Measurements from ENCODE around the gene IRF2BPL. TPM values are rescaled to one million over a fixed set of nuclear protein-coding genes. Genes with fewer than 3 reads are reported as not detected.

The IRF2BPL gene
- total and polyA plus RNA-seq, 9 of the 15 experiments (the other 6 are each of a cell fraction or from before 2014, with no cell fraction given) = 0.52 to 21.6 (median 2.5) TPM

DNA sequence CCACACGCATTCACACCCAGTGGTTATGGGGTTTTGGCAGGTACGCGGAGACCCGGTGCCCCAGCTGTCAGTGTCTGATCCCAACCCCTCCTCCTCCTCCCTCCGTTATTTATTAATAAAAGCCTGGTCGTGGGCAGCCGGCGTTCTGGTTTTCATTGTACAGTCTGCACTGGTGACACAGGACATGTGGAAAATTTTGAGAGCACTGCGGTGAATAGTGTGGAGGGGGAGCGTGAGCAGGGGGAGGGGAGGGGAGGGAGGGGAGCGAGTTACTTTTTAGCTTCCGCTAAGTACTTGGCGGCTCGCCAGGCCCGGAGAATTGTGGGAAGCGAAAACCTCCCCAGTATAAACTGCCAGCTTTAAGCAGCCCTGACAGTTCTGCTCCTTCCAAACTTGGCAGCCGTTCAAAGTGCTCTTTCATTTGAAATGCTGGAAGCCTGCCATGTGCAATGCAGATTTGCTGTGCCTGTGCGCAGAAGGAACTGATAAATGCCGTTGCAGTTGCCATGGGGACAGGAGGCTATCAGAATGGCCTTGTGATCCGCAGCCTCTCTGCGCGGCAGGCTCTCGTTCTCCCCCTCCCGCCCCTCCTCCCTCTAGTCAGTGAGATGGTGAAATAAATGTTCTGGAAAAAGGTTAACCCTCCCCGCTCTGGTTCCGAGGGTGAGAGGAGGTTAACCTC, 11.7 kb upstream of the IRF2BPL start (continued):
- TF ChIP-seq ZSCAN32 (CRISPR knock-in tag; IDR thresholded peaks at IDR 0.05) (no peak), PTTG1 (tag; IDR thresholded peaks at IDR 0.05; ENCODE audit: low read depth) (no peak), RBFOX2 (IDR thresholded peaks at IDR 0.05; ENCODE audit: low read depth, low read length) (peak; percentile 57), ZNF507 (tag; conservative IDR thresholded peaks at IDR 0.05) (no peak), ZC3H4 (CRISPR knock-in tag; IDR thresholded peaks at IDR 0.05; ENCODE audit: borderline replicate concordance) (no peak), ZNF316 (IDR thresholded peaks at IDR 0.05) (no peak), ZNF583 (CRISPR knock-in tag; IDR thresholded peaks at IDR 0.05) (no peak), NFYB (IDR thresholded peaks at IDR 0.05; ENCODE audit: extremely low read depth, insufficient read length) (no peak), ZNF347 (CRISPR knock-in tag; IDR thresholded peaks at IDR 0.05; ENCODE audit: low read depth) (no peak), NFE2 (IDR thresholded peaks at IDR 0.05; ENCODE audit: low read depth) (peak; percentile 45; the same call in 1 of the 2 replicates)
- TF ChIP-seq, protein P1, sequence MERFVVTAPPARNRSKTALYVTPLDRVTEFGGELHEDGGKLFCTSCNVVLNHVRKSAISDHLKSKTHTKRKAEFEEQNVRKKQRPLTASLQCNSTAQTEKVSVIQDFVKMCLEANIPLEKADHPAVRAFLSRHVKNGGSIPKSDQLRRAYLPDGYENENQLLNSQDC (CRISPR knock-in tag; IDR thresholded peaks at IDR 0.05) = no peak
- TF ChIP-seq, protein P2, sequence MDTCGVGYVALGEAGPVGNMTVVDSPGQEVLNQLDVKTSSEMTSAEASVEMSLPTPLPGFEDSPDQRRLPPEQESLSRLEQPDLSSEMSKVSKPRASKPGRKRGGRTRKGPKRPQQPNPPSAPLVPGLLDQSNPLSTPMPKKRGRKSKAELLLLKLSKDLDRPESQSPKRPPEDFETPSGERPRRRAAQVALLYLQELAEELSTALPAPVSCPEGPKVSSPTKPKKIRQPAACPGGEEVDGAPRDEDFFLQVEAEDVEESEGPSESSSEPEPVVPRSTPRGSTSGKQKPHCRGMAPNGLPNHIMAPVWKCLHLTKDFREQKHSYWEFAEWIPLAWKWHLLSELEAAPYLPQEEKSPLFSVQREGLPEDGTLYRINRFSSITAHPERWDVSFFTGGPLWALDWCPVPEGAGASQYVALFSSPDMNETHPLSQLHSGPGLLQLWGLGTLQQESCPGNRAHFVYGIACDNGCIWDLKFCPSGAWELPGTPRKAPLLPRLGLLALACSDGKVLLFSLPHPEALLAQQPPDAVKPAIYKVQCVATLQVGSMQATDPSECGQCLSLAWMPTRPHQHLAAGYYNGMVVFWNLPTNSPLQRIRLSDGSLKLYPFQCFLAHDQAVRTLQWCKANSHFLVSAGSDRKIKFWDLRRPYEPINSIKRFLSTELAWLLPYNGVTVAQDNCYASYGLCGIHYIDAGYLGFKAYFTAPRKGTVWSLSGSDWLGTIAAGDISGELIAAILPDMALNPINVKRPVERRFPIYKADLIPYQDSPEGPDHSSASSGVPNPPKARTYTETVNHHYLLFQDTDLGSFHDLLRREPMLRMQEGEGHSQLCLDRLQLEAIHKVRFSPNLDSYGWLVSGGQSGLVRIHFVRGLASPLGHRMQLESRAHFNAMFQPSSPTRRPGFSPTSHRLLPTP (IDR thresholded peaks at IDR 0.05; ENCODE audit: borderline replicate concordance, extremely low read depth, insufficient read length) = no peak
- TF ChIP-seq, protein P3, sequence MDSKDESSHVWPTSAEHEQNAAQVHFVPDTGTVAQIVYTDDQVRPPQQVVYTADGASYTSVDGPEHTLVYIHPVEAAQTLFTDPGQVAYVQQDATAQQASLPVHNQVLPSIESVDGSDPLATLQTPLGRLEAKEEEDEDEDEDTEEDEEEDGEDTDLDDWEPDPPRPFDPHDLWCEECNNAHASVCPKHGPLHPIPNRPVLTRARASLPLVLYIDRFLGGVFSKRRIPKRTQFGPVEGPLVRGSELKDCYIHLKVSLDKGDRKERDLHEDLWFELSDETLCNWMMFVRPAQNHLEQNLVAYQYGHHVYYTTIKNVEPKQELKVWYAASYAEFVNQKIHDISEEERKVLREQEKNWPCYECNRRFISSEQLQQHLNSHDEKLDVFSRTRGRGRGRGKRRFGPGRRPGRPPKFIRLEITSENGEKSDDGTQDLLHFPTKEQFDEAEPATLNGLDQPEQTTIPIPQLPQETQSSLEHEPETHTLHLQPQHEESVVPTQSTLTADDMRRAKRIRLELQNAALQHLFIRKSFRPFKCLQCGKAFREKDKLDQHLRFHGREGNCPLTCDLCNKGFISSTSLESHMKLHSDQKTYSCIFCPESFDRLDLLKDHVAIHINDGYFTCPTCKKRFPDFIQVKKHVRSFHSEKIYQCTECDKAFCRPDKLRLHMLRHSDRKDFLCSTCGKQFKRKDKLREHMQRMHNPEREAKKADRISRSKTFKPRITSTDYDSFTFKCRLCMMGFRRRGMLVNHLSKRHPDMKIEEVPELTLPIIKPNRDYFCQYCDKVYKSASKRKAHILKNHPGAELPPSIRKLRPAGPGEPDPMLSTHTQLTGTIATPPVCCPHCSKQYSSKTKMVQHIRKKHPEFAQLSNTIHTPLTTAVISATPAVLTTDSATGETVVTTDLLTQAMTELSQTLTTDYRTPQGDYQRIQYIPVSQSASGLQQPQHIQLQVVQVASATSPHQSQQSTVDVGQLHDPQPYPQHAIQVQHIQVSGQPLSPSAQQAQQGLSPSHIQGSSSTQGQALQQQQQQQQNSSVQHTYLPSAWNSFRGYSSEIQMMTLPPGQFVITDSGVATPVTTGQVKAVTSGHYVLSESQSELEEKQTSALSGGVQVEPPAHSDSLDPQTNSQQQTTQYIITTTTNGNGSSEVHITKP (IDR thresholded peaks at IDR 0.05; ENCODE audit: partially characterized antibody) = peak; percentile 52
- TF ChIP-seq, protein P4, sequence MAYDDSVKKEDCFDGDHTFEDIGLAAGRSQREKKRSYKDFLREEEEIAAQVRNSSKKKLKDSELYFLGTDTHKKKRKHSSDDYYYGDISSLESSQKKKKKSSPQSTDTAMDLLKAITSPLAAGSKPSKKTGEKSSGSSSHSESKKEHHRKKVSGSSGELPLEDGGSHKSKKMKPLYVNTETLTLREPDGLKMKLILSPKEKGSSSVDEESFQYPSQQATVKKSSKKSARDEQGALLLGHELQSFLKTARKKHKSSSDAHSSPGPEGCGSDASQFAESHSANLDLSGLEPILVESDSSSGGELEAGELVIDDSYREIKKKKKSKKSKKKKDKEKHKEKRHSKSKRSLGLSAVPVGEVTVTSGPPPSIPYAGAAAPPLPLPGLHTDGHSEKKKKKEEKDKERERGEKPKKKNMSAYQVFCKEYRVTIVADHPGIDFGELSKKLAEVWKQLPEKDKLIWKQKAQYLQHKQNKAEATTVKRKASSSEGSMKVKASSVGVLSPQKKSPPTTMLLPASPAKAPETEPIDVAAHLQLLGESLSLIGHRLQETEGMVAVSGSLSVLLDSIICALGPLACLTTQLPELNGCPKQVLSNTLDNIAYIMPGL (CRISPR knock-in tag; IDR thresholded peaks at IDR 0.05) = no peak
- TF ChIP-seq, protein P5, sequence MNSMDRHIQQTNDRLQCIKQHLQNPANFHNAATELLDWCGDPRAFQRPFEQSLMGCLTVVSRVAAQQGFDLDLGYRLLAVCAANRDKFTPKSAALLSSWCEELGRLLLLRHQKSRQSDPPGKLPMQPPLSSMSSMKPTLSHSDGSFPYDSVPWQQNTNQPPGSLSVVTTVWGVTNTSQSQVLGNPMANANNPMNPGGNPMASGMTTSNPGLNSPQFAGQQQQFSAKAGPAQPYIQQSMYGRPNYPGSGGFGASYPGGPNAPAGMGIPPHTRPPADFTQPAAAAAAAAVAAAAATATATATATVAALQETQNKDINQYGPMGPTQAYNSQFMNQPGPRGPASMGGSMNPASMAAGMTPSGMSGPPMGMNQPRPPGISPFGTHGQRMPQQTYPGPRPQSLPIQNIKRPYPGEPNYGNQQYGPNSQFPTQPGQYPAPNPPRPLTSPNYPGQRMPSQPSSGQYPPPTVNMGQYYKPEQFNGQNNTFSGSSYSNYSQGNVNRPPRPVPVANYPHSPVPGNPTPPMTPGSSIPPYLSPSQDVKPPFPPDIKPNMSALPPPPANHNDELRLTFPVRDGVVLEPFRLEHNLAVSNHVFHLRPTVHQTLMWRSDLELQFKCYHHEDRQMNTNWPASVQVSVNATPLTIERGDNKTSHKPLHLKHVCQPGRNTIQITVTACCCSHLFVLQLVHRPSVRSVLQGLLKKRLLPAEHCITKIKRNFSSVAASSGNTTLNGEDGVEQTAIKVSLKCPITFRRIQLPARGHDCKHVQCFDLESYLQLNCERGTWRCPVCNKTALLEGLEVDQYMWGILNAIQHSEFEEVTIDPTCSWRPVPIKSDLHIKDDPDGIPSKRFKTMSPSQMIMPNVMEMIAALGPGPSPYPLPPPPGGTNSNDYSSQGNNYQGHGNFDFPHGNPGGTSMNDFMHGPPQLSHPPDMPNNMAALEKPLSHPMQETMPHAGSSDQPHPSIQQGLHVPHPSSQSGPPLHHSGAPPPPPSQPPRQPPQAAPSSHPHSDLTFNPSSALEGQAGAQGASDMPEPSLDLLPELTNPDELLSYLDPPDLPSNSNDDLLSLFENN (IDR thresholded peaks at IDR 0.05; ENCODE audit: low read depth in 2 of 2, low read length in 2 of 2) = 0 out of 4 replicates have a peak, but pooled peaks of 1 of the 2 experiments have one; percentile 21

All from K562 (cell line).